Measurements from ENCODE around the gene PALLD.

The PALLD gene

DNA sequence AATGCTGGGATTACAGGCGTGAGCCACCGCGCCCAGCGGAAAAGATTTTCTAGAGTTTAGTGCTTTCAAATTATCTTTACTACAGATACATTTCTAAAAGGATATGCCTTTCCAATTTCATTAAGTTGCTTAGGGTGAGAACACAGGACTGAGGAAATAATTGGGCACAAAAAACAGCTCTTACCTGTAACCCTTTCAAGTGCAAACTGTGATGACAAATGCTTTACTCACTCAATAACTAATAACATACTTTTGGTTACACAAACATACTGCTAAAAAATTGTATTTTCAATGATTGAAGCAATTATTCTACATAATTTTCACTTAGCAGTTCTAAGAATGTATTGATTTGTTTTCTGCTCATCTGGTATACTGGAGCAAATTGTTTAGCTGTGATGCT, 40.2 kb downstream of the PALLD start:
- H3K4me1 ChIP-seq (ENCODE audit: insufficient read depth, low read length, severe bottlenecking) = no peaks in the 10 kb centered on the region
- no peak overlapping the region for H3K4me3 ChIP-seq (ENCODE audit: low read depth, low read length, poor library complexity, severe bottlenecking)
- H3K27me3 ChIP-seq (ENCODE audit: insufficient read depth, low read length) = no peaks in the 10 kb centered on the region
- no peaks in the 10 kb centered on the region for H3K9me2 ChIP-seq (ENCODE audit: low read depth, low read length)
- no peaks in the 10 kb centered on the region for H4K20me1 ChIP-seq (ENCODE audit: insufficient read depth, low read length)
- H3K4me2 ChIP-seq (ENCODE audit: low read length) = no peak overlapping the region
- TF ChIP-seq, protein P1, sequence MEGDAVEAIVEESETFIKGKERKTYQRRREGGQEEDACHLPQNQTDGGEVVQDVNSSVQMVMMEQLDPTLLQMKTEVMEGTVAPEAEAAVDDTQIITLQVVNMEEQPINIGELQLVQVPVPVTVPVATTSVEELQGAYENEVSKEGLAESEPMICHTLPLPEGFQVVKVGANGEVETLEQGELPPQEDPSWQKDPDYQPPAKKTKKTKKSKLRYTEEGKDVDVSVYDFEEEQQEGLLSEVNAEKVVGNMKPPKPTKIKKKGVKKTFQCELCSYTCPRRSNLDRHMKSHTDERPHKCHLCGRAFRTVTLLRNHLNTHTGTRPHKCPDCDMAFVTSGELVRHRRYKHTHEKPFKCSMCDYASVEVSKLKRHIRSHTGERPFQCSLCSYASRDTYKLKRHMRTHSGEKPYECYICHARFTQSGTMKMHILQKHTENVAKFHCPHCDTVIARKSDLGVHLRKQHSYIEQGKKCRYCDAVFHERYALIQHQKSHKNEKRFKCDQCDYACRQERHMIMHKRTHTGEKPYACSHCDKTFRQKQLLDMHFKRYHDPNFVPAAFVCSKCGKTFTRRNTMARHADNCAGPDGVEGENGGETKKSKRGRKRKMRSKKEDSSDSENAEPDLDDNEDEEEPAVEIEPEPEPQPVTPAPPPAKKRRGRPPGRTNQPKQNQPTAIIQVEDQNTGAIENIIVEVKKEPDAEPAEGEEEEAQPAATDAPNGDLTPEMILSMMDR (IDR thresholded peaks at IDR 0.05; ENCODE audit: low read length) = no peak
- TF ChIP-seq EZH2 (IDR thresholded peaks at IDR 0.05; ENCODE audit: borderline replicate concordance, low read length) = no peak
- H3K9me3 ChIP-seq (ENCODE audit: low read length) = no peaks in the 10 kb centered on the region
- no peak overlapping the region for H2AFZ ChIP-seq (ENCODE audit: low read length)
- no peak overlapping the region for H3K9ac ChIP-seq (ENCODE audit: low read length)
- H3F3A ChIP-seq (ENCODE audit: insufficient read depth, low read length) = no peaks in the 10 kb centered on the region
- no peaks in the 10 kb centered on the region for H3K79me2 ChIP-seq (ENCODE audit: insufficient read depth, low read length)
- no peak overlapping the region for H3K27ac ChIP-seq (ENCODE audit: low read depth, low read length, poor library complexity, severe bottlenecking)
- no peaks in the 10 kb centered on the region for H3K36me3 ChIP-seq (ENCODE audit: insufficient read depth, low read length)

DNA sequence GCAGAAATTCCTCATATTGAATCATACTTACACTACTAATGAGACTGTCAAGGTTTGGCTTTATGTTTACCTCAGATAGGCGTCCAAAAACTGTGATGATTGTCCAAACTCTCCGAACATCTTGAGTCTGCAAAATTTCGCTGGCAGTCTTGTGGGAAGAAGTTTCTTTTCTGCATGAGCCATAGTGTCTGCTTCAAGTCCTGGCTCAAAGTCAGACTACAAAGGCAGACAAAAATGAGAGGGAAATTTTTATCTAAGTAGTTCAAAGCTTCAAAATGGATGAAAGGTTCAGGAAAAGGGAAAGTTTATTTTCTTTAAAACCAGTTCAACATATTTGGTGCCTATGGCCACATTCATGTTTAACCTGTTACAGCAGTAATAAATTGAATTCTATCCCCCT, 40.7 kb downstream of the PALLD start:
- no peak overlapping the region for H2AFZ ChIP-seq (ENCODE audit: low read length)

GRCh38 chr4:168538632-168539031, 41.8 kb downstream of the PALLD start:
- Histone ChIP-seq H2AFZ (ENCODE audit: low read length) (no peak overlapping the region), H4K20me1 (ENCODE audit: insufficient read depth, low read length) (no peaks in the 10 kb centered on the region), H3K27ac (ENCODE audit: low read depth, low read length, poor library complexity, severe bottlenecking) (no peak overlapping the region), H3K4me2 (ENCODE audit: low read length) (no peak overlapping the region), H3K4me1 (ENCODE audit: insufficient read depth, low read length, severe bottlenecking) (no peaks in the 10 kb centered on the region), H3K36me3 (ENCODE audit: insufficient read depth, low read length) (no peaks in the 10 kb centered on the region), H3K9me3 (ENCODE audit: low read length) (no peaks in the 10 kb centered on the region), H3K9ac (ENCODE audit: low read length) (no peak overlapping the region), H3F3A (ENCODE audit: insufficient read depth, low read length) (no peaks in the 10 kb centered on the region), H3K79me2 (ENCODE audit: insufficient read depth, low read length) (no peaks in the 10 kb centered on the region), H3K27me3 (ENCODE audit: insufficient read depth, low read length) (no peaks in the 10 kb centered on the region), H3K9me2 (ENCODE audit: low read depth, low read length) (no peaks in the 10 kb centered on the region), H3K4me3 (ENCODE audit: low read depth, low read length, poor library complexity, severe bottlenecking) (no peak overlapping the region)
- TF ChIP-seq, protein P1 (IDR thresholded peaks at IDR 0.05; ENCODE audit: low read length) = no peak
- no peak for TF ChIP-seq EZH2 (IDR thresholded peaks at IDR 0.05; ENCODE audit: borderline replicate concordance, low read length)

More for the DNA sequence above, 40.7 kb downstream of the PALLD start:
- Histone ChIP-seq H3K9ac (ENCODE audit: low read length) (no peak overlapping the region), H3K27me3 (ENCODE audit: insufficient read depth, low read length) (no peaks in the 10 kb centered on the region), H3K9me2 (ENCODE audit: low read depth, low read length) (no peaks in the 10 kb centered on the region), H3K9me3 (ENCODE audit: low read length) (no peaks in the 10 kb centered on the region), H3K4me3 (ENCODE audit: low read depth, low read length, poor library complexity, severe bottlenecking) (no peak overlapping the region), H3K36me3 (ENCODE audit: insufficient read depth, low read length) (no peaks in the 10 kb centered on the region), H3F3A (ENCODE audit: insufficient read depth, low read length) (no peaks in the 10 kb centered on the region), H3K4me2 (ENCODE audit: low read length) (no peak overlapping the region), H4K20me1 (ENCODE audit: insufficient read depth, low read length) (no peaks in the 10 kb centered on the region), H3K4me1 (ENCODE audit: insufficient read depth, low read length, severe bottlenecking) (no peaks in the 10 kb centered on the region), H3K27ac (ENCODE audit: low read depth, low read length, poor library complexity, severe bottlenecking) (no peak overlapping the region), H3K79me2 (ENCODE audit: insufficient read depth, low read length) (no peaks in the 10 kb centered on the region)
- TF ChIP-seq EZH2 (IDR thresholded peaks at IDR 0.05; ENCODE audit: borderline replicate concordance, low read length) = no peak
- TF ChIP-seq, protein P1 (IDR thresholded peaks at IDR 0.05; ENCODE audit: low read length) = no peak
